A673 (cell line): Measurements from ENCODE around the gene OXNAD1.

Source experiments
- EZH2 ChIP-seq: fragments of 200-600 bp; sonication (generic); IDR thresholded peaks from 2 replicates; pipeline ENCODE4 v1.6.1; 2017; ENCODE audit warnings: borderline replicate concordance, low read depth, mild to moderate bottlenecking, mixed read lengths, antibody characterized with exemption, low read length; ENCODE audit not compliant: poor library complexity, severe bottlenecking
- TF ChIP-seq, protein P1 (sequence below): fragments of 300-800, 200-600 bp; sonication (generic); conservative IDR thresholded peaks from 2 replicates; pipeline ENCODE4 v1.5.1; 2017; ENCODE audit warnings: low read depth, mild to moderate bottlenecking, antibody characterized with exemption, low read length, moderate library complexity, mixed read lengths

DNA sequence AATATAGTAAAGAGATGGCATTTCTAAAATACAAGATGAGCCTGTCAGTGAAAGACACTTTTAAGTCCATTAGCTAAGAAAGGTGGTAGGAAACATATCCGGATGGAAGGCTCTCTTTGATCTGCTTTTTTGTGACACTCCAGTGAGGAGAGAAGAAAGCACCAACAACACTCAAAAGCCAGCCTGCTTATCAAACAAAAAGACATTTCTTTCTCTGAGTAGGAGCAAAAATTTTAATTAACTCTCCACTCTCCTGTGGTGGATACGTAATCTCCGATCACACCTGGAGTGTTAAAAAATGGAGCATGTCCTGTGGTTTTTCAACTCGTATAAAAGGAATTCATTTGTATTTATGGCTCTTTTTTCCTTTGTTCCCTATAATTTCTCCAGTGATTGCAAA lies 65.3 kb downstream of the OXNAD1 start:
- TF ChIP-seq, protein P1, sequence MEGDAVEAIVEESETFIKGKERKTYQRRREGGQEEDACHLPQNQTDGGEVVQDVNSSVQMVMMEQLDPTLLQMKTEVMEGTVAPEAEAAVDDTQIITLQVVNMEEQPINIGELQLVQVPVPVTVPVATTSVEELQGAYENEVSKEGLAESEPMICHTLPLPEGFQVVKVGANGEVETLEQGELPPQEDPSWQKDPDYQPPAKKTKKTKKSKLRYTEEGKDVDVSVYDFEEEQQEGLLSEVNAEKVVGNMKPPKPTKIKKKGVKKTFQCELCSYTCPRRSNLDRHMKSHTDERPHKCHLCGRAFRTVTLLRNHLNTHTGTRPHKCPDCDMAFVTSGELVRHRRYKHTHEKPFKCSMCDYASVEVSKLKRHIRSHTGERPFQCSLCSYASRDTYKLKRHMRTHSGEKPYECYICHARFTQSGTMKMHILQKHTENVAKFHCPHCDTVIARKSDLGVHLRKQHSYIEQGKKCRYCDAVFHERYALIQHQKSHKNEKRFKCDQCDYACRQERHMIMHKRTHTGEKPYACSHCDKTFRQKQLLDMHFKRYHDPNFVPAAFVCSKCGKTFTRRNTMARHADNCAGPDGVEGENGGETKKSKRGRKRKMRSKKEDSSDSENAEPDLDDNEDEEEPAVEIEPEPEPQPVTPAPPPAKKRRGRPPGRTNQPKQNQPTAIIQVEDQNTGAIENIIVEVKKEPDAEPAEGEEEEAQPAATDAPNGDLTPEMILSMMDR: no peak
- no peak for TF ChIP-seq EZH2
